Lower leg skin (tissue), 3 donors: ENCODE data around the gene MRM2.

Experiments used
- CTCF ChIP-seq, 3 donors: fragments of 450-650 bp; IDR thresholded peaks; one replicate each; pipeline ENCODE4 v1.5.1; 2016; ENCODE audit warnings: antibody characterized with exemption in 3 of 3, mild to moderate bottlenecking in 3 of 3, moderate library complexity in 2 of 3
- POLR2A ChIP-seq, 2 donors: fragments of 450-650 bp; IDR thresholded peaks; one replicate each; pipeline ENCODE4 v1.6.1; 2016 to 2017; ENCODE audit warnings: antibody characterized with exemption in 2 of 2, mild to moderate bottlenecking in 1 of 2, moderate library complexity in 1 of 2

DNA sequence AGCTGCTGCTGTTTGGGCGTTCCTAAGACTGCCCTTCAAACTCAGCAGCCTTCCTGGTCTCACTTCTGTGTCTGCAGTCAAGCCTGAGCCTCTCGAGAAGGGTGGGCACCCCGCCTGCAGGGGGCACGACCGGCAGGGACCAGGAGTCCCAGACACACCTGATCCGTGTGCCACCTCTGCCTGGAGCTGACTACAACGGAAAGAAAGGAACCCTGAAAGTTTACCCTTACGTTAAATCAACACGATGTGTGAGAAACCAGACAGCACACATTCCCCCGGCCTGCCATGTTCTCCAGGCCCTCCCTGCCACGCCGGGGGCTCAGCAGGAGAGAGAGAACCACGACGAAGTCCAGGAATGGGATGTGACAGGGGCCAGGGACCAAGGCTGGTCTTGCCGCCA, 14.3 kb downstream of the MRM2 start:
- TF ChIP-seq CTCF (IDR thresholded peaks at IDR 0.05) (no peak), POLR2A (IDR thresholded peaks at IDR 0.05) (no peak)
